ENCODE data around the gene PCDHB12.
"Not testable (repeated sequence)": the region's sequence is repeated elsewhere in the genome, so short reads cannot be mapped to it uniquely, and the experiment has no call there.

PCDHB12 gene

GRCh38 chr5:141174291-141175104 lies 34.0 kb upstream of the PCDHB12 start:
- POLR2A ChIA-PET; H3K36me3 ChIP-seq (ENCODE audit: control insufficient read depth in 2 of 2, insufficient read depth in 1 of 2, low read length in 2 of 2); H3K4me3 ChIP-seq (ENCODE audit: low read depth, low read length); H3K27ac ChIP-seq (ENCODE audit: extremely low read depth, low read depth, low read length); H3K9me3 ChIP-seq (ENCODE audit: control insufficient read depth, insufficient read depth, low read depth, low read length); H3K4me1 ChIP-seq (ENCODE audit: control insufficient read depth, insufficient read depth, low read length): not testable (repeated sequence)
- CTCF ChIA-PET: interaction anchor here (0.6 kb wide), 1 partner anchor 144 kb away, joined by 3 read pairs; no protein-coding TSS in a partner anchor

- ChIA-PET CTCF (no interaction called here), POLR2A (no interaction called here)
- no peaks in the 10 kb centered on the region for H3K9me3 ChIP-seq (ENCODE audit: control insufficient read depth, insufficient read depth, low read depth, low read length)
- no peak overlapping the region for H3K4me3 ChIP-seq (ENCODE audit: low read depth, low read length)
- no peaks in the 10 kb centered on the region for H3K4me1 ChIP-seq (ENCODE audit: control insufficient read depth, insufficient read depth, low read length)
- H3K36me3 ChIP-seq (ENCODE audit: control insufficient read depth in 2 of 2, insufficient read depth in 1 of 2, low read length in 2 of 2): no peaks in the 10 kb centered on the region
- TF ChIP-seq GFI1B (tag by site-specific recombination; IDR thresholded peaks at IDR 0.05) (no peak), ZNF837 (tag by site-specific recombination; IDR thresholded peaks at IDR 0.05) (no peak), ZNF707 (tag by site-specific recombination; IDR thresholded peaks at IDR 0.05) (no peak), ZNF449 (tag by site-specific recombination; IDR thresholded peaks at IDR 0.05) (no peak), SCRT1 (tag by site-specific recombination; IDR thresholded peaks at IDR 0.05; ENCODE audit: borderline replicate concordance) (no peak), ZNF544 (tag by site-specific recombination; IDR thresholded peaks at IDR 0.05) (no peak), KLF10 (tag by site-specific recombination; IDR thresholded peaks at IDR 0.05) (no peak), YY1 (tag by site-specific recombination; IDR thresholded peaks at IDR 0.05) (no peak), ZNF404 (tag by site-specific recombination; IDR thresholded peaks at IDR 0.05) (no peak), ZNF211 (tag by site-specific recombination; IDR thresholded peaks at IDR 0.05; ENCODE audit: low read depth) (no peak), ZNF501 (tag by site-specific recombination; IDR thresholded peaks at IDR 0.05) (no peak), ZBTB17 (tag by site-specific recombination; IDR thresholded peaks at IDR 0.05) (no peak), ZNF221 (tag by site-specific recombination; IDR thresholded peaks at IDR 0.05; ENCODE audit: borderline replicate concordance) (no peak), ZNF600 (tag by site-specific recombination; IDR thresholded peaks at IDR 0.05) (no peak), INSM2 (tag by site-specific recombination; IDR thresholded peaks at IDR 0.05) (no peak)
- H3K27ac ChIP-seq (ENCODE audit: extremely low read depth, low read depth, low read length): no peak overlapping the region
These were observed 32.6 kb upstream of the PCDHB12 start for GRCh38 chr5:141175933-141176332.

GRCh38 chr5:141177577-141178191 lies 30.8 kb upstream of the PCDHB12 start, which contains the start of gene PCDHB8:
Gene PCDHB8 (plus strand): TSS chr5:141177790. CDS start chr5:141178035, 245 bp downstream.
- CTCF ChIA-PET: interaction anchor here (0.9 to 1.8 kb wide), 4 partner anchors 9 to 386 kb away, joined by 3 to 11 read pairs (median 4); partner anchors contain the start of gene PCDHB9
- TF ChIP-seq ZNF654 (tag by site-specific recombination; IDR thresholded peaks at IDR 0.05; ENCODE audit: low read depth): peak; percentile 6; the same call in 1 of the 2 replicates
- H3K27ac ChIP-seq (ENCODE audit: extremely low read depth, low read depth, low read length); H3K36me3 ChIP-seq (ENCODE audit: control insufficient read depth in 2 of 2, insufficient read depth in 1 of 2, low read length in 2 of 2); H3K4me3 ChIP-seq (ENCODE audit: low read depth, low read length); H3K4me1 ChIP-seq (ENCODE audit: control insufficient read depth, insufficient read depth, low read length); H3K9me3 ChIP-seq (ENCODE audit: control insufficient read depth, insufficient read depth, low read depth, low read length); POLR2A ChIA-PET: not testable (repeated sequence)

- H3K27ac ChIP-seq (ENCODE audit: extremely low read depth, low read depth, low read length); H3K4me3 ChIP-seq (ENCODE audit: low read depth, low read length); H3K9me3 ChIP-seq (ENCODE audit: control insufficient read depth, insufficient read depth, low read depth, low read length); H3K4me1 ChIP-seq (ENCODE audit: control insufficient read depth, insufficient read depth, low read length); POLR2A ChIA-PET; CTCF ChIA-PET; H3K36me3 ChIP-seq (ENCODE audit: control insufficient read depth in 2 of 2, insufficient read depth in 1 of 2, low read length in 2 of 2): not testable (repeated sequence)
These were observed 29.1 kb upstream of the PCDHB12 start for GRCh38 chr5:141179371-141179770.

- POLR2A ChIA-PET; H3K4me3 ChIP-seq (ENCODE audit: low read depth, low read length); H3K9me3 ChIP-seq (ENCODE audit: control insufficient read depth, insufficient read depth, low read depth, low read length); H3K36me3 ChIP-seq (ENCODE audit: control insufficient read depth in 2 of 2, insufficient read depth in 1 of 2, low read length in 2 of 2); CTCF ChIA-PET; H3K4me1 ChIP-seq (ENCODE audit: control insufficient read depth, insufficient read depth, low read length); H3K27ac ChIP-seq (ENCODE audit: extremely low read depth, low read depth, low read length): not testable (repeated sequence)
These were observed 28.6 kb upstream of the PCDHB12 start for GRCh38 chr5:141179876-141180275.
